Astrocyte (in vitro differentiated cells and primary cell): ENCODE results near the gene SLC36A1.
"Not testable (repeated sequence)": the region's sequence is repeated elsewhere in the genome, so short reads cannot be mapped to it uniquely, and the experiment has no call there.

ENCODE experiments used
- EZH2 ChIP-seq: IDR thresholded peaks from 2 replicates; pipeline ENCODE4 v1.6.1; 2012; ENCODE audit warnings: mild to moderate bottlenecking, low read length, inconsistent platforms; ENCODE audit not compliant: insufficient read depth
- TF ChIP-seq, protein P1 (sequence below): IDR thresholded peaks from 2 replicates; pipeline ENCODE4 v1.5.1; 2011; ENCODE audit warnings: low read depth, mild to moderate bottlenecking, inconsistent platforms, low read length, moderate library complexity; ENCODE audit not compliant: insufficient read depth

DNA sequence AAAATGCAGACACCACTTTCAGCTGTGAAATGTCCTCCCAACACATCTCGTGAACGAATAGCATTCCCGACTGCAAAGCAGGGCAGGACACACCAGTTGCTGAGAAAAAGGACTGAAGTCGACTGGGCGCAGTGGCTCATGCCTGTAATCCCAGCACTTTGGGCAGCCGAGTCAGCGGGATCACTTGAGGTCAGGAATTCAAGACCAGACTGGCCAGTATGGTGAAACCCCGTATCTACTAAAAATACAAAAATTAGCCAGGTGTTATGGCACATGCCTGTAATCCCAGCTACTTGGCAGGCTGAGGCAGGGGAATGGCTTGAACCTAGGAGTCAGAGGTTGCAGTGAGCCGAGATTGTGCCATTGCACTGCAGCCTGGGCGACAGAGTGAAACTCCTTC lies 60.9 kb downstream of the SLC36A1 start:
- TF ChIP-seq, protein P1, sequence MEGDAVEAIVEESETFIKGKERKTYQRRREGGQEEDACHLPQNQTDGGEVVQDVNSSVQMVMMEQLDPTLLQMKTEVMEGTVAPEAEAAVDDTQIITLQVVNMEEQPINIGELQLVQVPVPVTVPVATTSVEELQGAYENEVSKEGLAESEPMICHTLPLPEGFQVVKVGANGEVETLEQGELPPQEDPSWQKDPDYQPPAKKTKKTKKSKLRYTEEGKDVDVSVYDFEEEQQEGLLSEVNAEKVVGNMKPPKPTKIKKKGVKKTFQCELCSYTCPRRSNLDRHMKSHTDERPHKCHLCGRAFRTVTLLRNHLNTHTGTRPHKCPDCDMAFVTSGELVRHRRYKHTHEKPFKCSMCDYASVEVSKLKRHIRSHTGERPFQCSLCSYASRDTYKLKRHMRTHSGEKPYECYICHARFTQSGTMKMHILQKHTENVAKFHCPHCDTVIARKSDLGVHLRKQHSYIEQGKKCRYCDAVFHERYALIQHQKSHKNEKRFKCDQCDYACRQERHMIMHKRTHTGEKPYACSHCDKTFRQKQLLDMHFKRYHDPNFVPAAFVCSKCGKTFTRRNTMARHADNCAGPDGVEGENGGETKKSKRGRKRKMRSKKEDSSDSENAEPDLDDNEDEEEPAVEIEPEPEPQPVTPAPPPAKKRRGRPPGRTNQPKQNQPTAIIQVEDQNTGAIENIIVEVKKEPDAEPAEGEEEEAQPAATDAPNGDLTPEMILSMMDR, result not testable (repeated sequence)
- TF ChIP-seq EZH2, result not testable (repeated sequence)
